Kidney (tissue), 14 donors: ENCODE measurements around the gene PPP1R27. TPM values are rescaled to one million over a fixed set of nuclear protein-coding genes. Genes with fewer than 3 reads are reported as not detected.
A peak's percentile ranks its signal among the peaks of the same experiment; 100 is the strongest.

Experiments
- DNase-seq, 5 donors: peaks; one replicate each; pipeline ENCODE4 v3.0.0-alpha.2; 2013 to 2020
- FAIRE-seq: peaks from 2 replicates; lab custom pipeline; 2012; peaks lifted over from hg19 to GRCh38; lab: Jason Lieb, UNC
- H3K27ac ChIP-seq, 2 donors: one replicate each; pipeline ENCODE4 v1.7.0; 2013; ENCODE audit warnings: low read depth in 2 of 2, low read length in 2 of 2, inconsistent platforms in 1 of 2
- H3K27me3 ChIP-seq: one replicate; pipeline ENCODE4 v1.7.1; 2013; ENCODE audit warnings: low read length, inconsistent platforms; ENCODE audit not compliant: control insufficient read depth, insufficient read depth
- H3K36me3 ChIP-seq, 3 donors: one replicate each; pipeline versions ENCODE4 v1.7.0 to v1.7.1; 2013; ENCODE audit warnings: low read length in 3 of 3, control low read depth in 1 of 3, inconsistent platforms in 1 of 3; ENCODE audit not compliant: insufficient read depth in 3 of 3, control insufficient read depth in 2 of 3
- H3K4me1 ChIP-seq, 3 donors: one replicate each; pipeline versions ENCODE4 v1.7.0 to v1.7.1; 2013; ENCODE audit warnings: low read length in 3 of 3, inconsistent platforms in 1 of 3, low read depth in 1 of 3; ENCODE audit not compliant: control insufficient read depth in 2 of 3, insufficient read depth in 2 of 3
- H3K4me3 ChIP-seq, 3 donors: one replicate each; pipeline versions ENCODE4 v1.7.0 to v1.8.1; 2013; ENCODE audit warnings: low read length in 3 of 3, control low read depth in 1 of 3, inconsistent platforms in 1 of 3
- H3K9ac ChIP-seq, 3 donors: one replicate each; pipeline versions ENCODE4 v1.7.0 to v1.7.1; 2013; ENCODE audit warnings: low read length in 3 of 3, control low read depth in 1 of 3, inconsistent platforms in 1 of 3
- H3K9me3 ChIP-seq, 3 donors: one replicate each; pipeline versions ENCODE4 v1.7.0 to v1.7.1; 2013; ENCODE audit warnings: low read length in 3 of 3, control low read depth in 1 of 3, inconsistent platforms in 1 of 3; ENCODE audit not compliant: control insufficient read depth in 2 of 3, insufficient read depth in 1 of 3
- CTCF ChIP-seq: IDR thresholded peaks from 3 replicates; pipeline ENCODE4 v1.5.1; 2012; ENCODE audit warnings: mild to moderate bottlenecking, moderate library complexity, borderline replicate concordance; ENCODE audit not compliant: insufficient read depth; ENCODE audit errors: extremely low read depth
- intact Hi-C: fragments of 100-400 bp; cut with DNase I; formaldehyde crosslinking; loops from one replicate; pipeline ENCODE4 v1.11.1; 2022
- polyA plus RNA-seq: library from polyadenylated mRNA; stranded (reverse); fragments of 350-450 nt; fragmentation: Illumina TruSeq; extraction: RNeasy Lipid Tissue Mini Kit (QIAGEN cat#74804); gene quantifications from one replicate; pipeline ENCODE4 v1.2.3, GENCODE V29; 2014; ENCODE audit warnings: low read depth, low replicate concordance; ENCODE audit not compliant: insufficient read depth
- total RNA-seq: library from RNA; stranded (reverse); fragmentation: NEBNext Ultra II Directional; extraction: Animal tissue kit (Norgen Biotek cat#: 25700); gene quantifications from one replicate; pipeline ENCODE4 v1.2.1, GENCODE V29; 2021
- donor health status: control.
- donor health status: control.
- donor health status: control.
- donor health status: control.
- donor health status: control.
- donor health status: DM: yes; HTN: yes; CAD: no.
- donor health status: Normal renal cell carcinoma (clear cell type).

PPP1R27 gene
- total and polyA plus RNA-seq, 2 donors from 2014 or later, result not detected

- Histone ChIP-seq H3K36me3 (no peaks in the 10 kb centered on the region), H3K4me1 (peaks cover 0 to 20% (median 0%) of the 10 kb centered on the region in 3 donors), H3K27me3 (no peaks in the 10 kb centered on the region), H3K27ac (no peak overlapping the region), H3K9ac (no peak overlapping the region), H3K9me3 (no peaks in the 10 kb centered on the region), H3K4me3 (no peak overlapping the region)
- no peak for TF ChIP-seq CTCF
- DNase-seq (no peak), FAIRE-seq (no peak)
- intact Hi-C loops, result no loop called here
These were observed 8.9 kb downstream of the PPP1R27 start for GRCh38 chr17:81825841-81826466.

- Histone ChIP-seq H3K4me1 (peaks cover 0 to 20% (median 0%) of the 10 kb centered on the region in 3 donors), H3K27me3 (no peaks in the 10 kb centered on the region), H3K4me3 (no peak overlapping the region), H3K9me3 (no peaks in the 10 kb centered on the region), H3K36me3 (no peaks in the 10 kb centered on the region), H3K9ac (no peak overlapping the region), H3K27ac (no peak overlapping the region)
- no peak for DNase-seq
- no peak for TF ChIP-seq CTCF
- no peak for FAIRE-seq
- intact Hi-C loops, result no loop called here
These were observed 10.3 kb downstream of the PPP1R27 start for GRCh38 chr17:81824595-81824994.

GRCh38 chr17:81823820-81824550, 10.9 kb downstream of the PPP1R27 start:
- Histone ChIP-seq H3K36me3 (no peaks in the 10 kb centered on the region), H3K4me1 (peaks cover 0 to 20% (median 0%) of the 10 kb centered on the region in 3 donors), H3K4me3 (no peak overlapping the region), H3K9ac (no peak overlapping the region), H3K27ac (no peak overlapping the region), H3K27me3 (no peaks in the 10 kb centered on the region), H3K9me3 (no peaks in the 10 kb centered on the region)
- intact Hi-C loops, result no loop called here
- TF ChIP-seq CTCF, result no peak
- DNase-seq (peak in 3 of 5 donors; percentile 58 to 65 (median 62)), FAIRE-seq (no peak)
